GM23338 (cell line): ENCODE measurements around the gene PAM. TPM values are rescaled to one million over a fixed set of nuclear protein-coding genes. Genes with fewer than 3 reads are reported as not detected.

Experiments
- ATAC-seq: fragments of 200-7000 bp; cut with Tn5 transposase; 3 replicates; pipeline ENCODE4 v1.9.1; 2020
- DNase-seq: peaks from one replicate; pipeline ENCODE4 v3.0.0-alpha.2; 2015; ENCODE audit warnings: low spot score
- H2AFZ ChIP-seq: fragments of 200-600 bp; sonication (generic); 2 replicates; pipeline ENCODE4 v1.8.0; 2016; ENCODE audit warnings: antibody characterized with exemption, mild to moderate bottlenecking, moderate library complexity
- H3F3A ChIP-seq: fragments of 200-600 bp; sonication (generic); replicated peaks from 2 replicates; pipeline ENCODE4 v1.8.0; 2017; ENCODE audit warnings: antibody characterized with exemption, mixed run types, low read depth
- H3K27ac ChIP-seq: fragments of 200-600 bp; sonication (generic); 2 replicates; pipeline ENCODE4 v1.6.1; 2016; ENCODE audit warnings: low read depth
- H3K27me3 ChIP-seq: fragments of 200-600 bp; sonication (generic); 2 replicates; pipeline ENCODE4 v1.8.0; 2016; ENCODE audit warnings: mild to moderate bottlenecking, mixed run types, moderate library complexity; ENCODE audit not compliant: insufficient read depth
- H3K36me3 ChIP-seq: fragments of 200-600 bp; sonication (generic); 2 replicates; pipeline ENCODE4 v1.8.0; 2016; ENCODE audit warnings: mild to moderate bottlenecking; ENCODE audit not compliant: insufficient read depth
- H3K4me1 ChIP-seq: fragments of 200-600 bp; sonication (generic); 2 replicates; pipeline ENCODE4 v1.8.0; 2016; ENCODE audit warnings: mild to moderate bottlenecking, moderate library complexity; ENCODE audit not compliant: insufficient read depth
- H3K4me2 ChIP-seq: fragments of 200-600 bp; sonication (generic); 2 replicates; pipeline ENCODE4 v1.7.1; 2017; ENCODE audit warnings: mixed run types
- H3K4me3 ChIP-seq: fragments of 200-600 bp; sonication (generic); 2 replicates; pipeline ENCODE4 v1.6.1; 2016; ENCODE audit warnings: mixed run types
- H3K79me2 ChIP-seq: fragments of 200-600 bp; sonication (generic); replicated peaks from 2 replicates; pipeline ENCODE4 v1.8.0; 2017; ENCODE audit warnings: mild to moderate bottlenecking; ENCODE audit not compliant: insufficient read depth
- H3K9me2 ChIP-seq: fragments of 200-600 bp; sonication (generic); 2 replicates; pipeline ENCODE4 v1.8.0; 2017; ENCODE audit not compliant: insufficient read depth
- H4K20me1 ChIP-seq: fragments of 200-600 bp; sonication (generic); replicated peaks from 2 replicates; pipeline ENCODE4 v1.8.0; 2017; ENCODE audit warnings: mild to moderate bottlenecking; ENCODE audit not compliant: insufficient read depth
- H3K27ac Mint-ChIP-seq: 2 replicates; pipeline ENCODE4 v1.8.0; 2020; ENCODE audit warnings: inconsistent platforms, mild to moderate bottlenecking, moderate library complexity, mixed read lengths
- H3K27me3 Mint-ChIP-seq: 3 replicates; pipeline ENCODE4 v1.8.0; 2022; ENCODE audit warnings: low read depth, mild to moderate bottlenecking, moderate library complexity, mixed read lengths, inconsistent platforms; ENCODE audit not compliant: insufficient read depth, poor library complexity
- H3K36me3 Mint-ChIP-seq: 3 replicates; pipeline ENCODE4 v1.8.0; 2021; ENCODE audit warnings: low read depth, mild to moderate bottlenecking, inconsistent platforms, moderate library complexity, mixed read lengths
- H3K4me1 Mint-ChIP-seq: 3 replicates; pipeline ENCODE4 v1.8.0; 2020; ENCODE audit warnings: mild to moderate bottlenecking, inconsistent platforms, mixed read lengths
- H3K4me3 Mint-ChIP-seq: 3 replicates; pipeline ENCODE4 v1.8.0; 2021; ENCODE audit warnings: moderate library complexity, mild to moderate bottlenecking, inconsistent platforms, mixed read lengths
- H3K9me3 Mint-ChIP-seq: 3 replicates; pipeline ENCODE4 v1.8.0; 2020; ENCODE audit warnings: moderate library complexity, mild to moderate bottlenecking, inconsistent platforms, mixed read lengths
- CREB1 ChIP-seq: fragments of 250-450 bp; sonication (Bioruptor Pico); IDR thresholded peaks from 2 replicates; pipeline ENCODE4 v1.5.0; 2020; ENCODE audit warnings: low read depth, mild to moderate bottlenecking, moderate library complexity
- ETS1 ChIP-seq: IDR thresholded peaks from 2 replicates; pipeline ENCODE4 v1.6.1; 2016; ENCODE audit warnings: antibody characterized with exemption
- EZH2 ChIP-seq: fragments of 200-600 bp; sonication (generic); IDR thresholded peaks from one replicate; pipeline ENCODE4 v1.8.0; 2017; ENCODE audit warnings: antibody characterized with exemption, mild to moderate bottlenecking, low read depth; ENCODE audit not compliant: unreplicated experiment
- EZH2phosphoT487 ChIP-seq: fragments of 200-600 bp; sonication (generic); IDR thresholded peaks from one replicate; pipeline ENCODE4 v1.8.1; 2018; ENCODE audit warnings: antibody characterized with exemption; ENCODE audit not compliant: unreplicated experiment
- JUNB ChIP-seq: IDR thresholded peaks from one replicate; pipeline ENCODE4 v1.6.1; 2016; ENCODE audit warnings: antibody characterized with exemption; ENCODE audit not compliant: unreplicated experiment
- NANOG ChIP-seq: IDR thresholded peaks from 2 replicates; pipeline ENCODE4 v1.6.1; 2016; ENCODE audit warnings: antibody characterized with exemption, borderline replicate concordance
- POLR2AphosphoS5 ChIP-seq: IDR thresholded peaks from 2 replicates; pipeline ENCODE4 v1.6.1; 2016; ENCODE audit warnings: antibody characterized with exemption, low read depth
- STAT1 ChIP-seq: IDR thresholded peaks from one replicate; pipeline ENCODE4 v1.6.1; 2016; ENCODE audit warnings: antibody characterized with exemption; ENCODE audit not compliant: unreplicated experiment
- ZNF114 ChIP-seq: fragments of 250-450 bp; sonication (Bioruptor Pico); IDR thresholded peaks from 2 replicates; pipeline ENCODE4 v1.5.0; 2020; ENCODE audit warnings: mild to moderate bottlenecking, moderate library complexity
- ZNF331 ChIP-seq: fragments of 250-450 bp; sonication (Bioruptor Pico); IDR thresholded peaks from 2 replicates; pipeline ENCODE4 v1.5.0; 2020; ENCODE audit warnings: low read depth, mild to moderate bottlenecking, moderate library complexity
- polyA plus RNA-seq: library from polyadenylated mRNA; unstranded; fragments of >200 nt; fragmentation: Nextera tagmentation; extraction: Ambion mirVana; gene quantifications from 2 replicates; pipeline ENCODE4 v1.2.1, GENCODE V29; 2016
- total RNA-seq: library from RNA; depleted of rRNA; stranded (reverse); fragments of >200 nt; shearing (Covaris generic); gene quantifications from 2 replicates; pipeline ENCODE4 v1.2.3, GENCODE V29; 2014
- TF ChIP-seq, protein P1 (sequence below): IDR thresholded peaks from one replicate; pipeline ENCODE4 v1.6.1; 2018; ENCODE audit warnings: antibody characterized with exemption; ENCODE audit not compliant: unreplicated experiment
- TF ChIP-seq, protein P2 (sequence below), 2 experiments: fragments of 200-600 bp in 1 of 2; sonication (generic) in 1 of 2; conservative IDR thresholded peaks; 2 replicates each; pipeline versions ENCODE4 v1.5.1 to v1.6.1; 2016 to 2017; ENCODE audit warnings: antibody characterized with exemption in 2 of 2, low read depth in 2 of 2, mild to moderate bottlenecking in 2 of 2, moderate library complexity in 1 of 2
- TF ChIP-seq, protein P3 (sequence below): fragments of 250-450 bp; sonication (Bioruptor Pico); IDR thresholded peaks from 2 replicates; pipeline ENCODE4 v1.5.0; 2020; ENCODE audit warnings: mild to moderate bottlenecking, moderate library complexity

The PAM gene
- total and polyA plus RNA-seq, 2 experiments from 2014 or later, result 33.9 to 79.4 TPM

GRCh38 chr5:103059525-103059924 lies 304.4 kb downstream of the PAM start:
- H3K27me3 Mint-ChIP-seq, result no peaks in the 10 kb centered on the region
- Histone ChIP-seq H3K9me2 (peaks cover 4% of the 10 kb centered on the region; the same call in 1 of the 2 replicates), H3K4me2 (0 out of 2 replicates have a peak overlapping the region, but pooled peaks have one; percentile 56), H3F3A (no peaks in the 10 kb centered on the region), H3K79me2 (no peaks in the 10 kb centered on the region), H2AFZ (peak overlapping the region; percentile 60), H3K36me3 (no peaks in the 10 kb centered on the region), H3K27me3 (no peaks in the 10 kb centered on the region), H3K4me3 (no peak overlapping the region), H3K27ac (peak overlapping the region; percentile 16; the same call in 1 of the 2 replicates), H4K20me1 (no peaks in the 10 kb centered on the region), H3K4me1 (peaks cover 21% of the 10 kb centered on the region)
- ATAC-seq (no peak), DNase-seq (no peak)
- no peak for TF ChIP-seq STAT1
- TF ChIP-seq POLR2AphosphoS5, result no peak
- TF ChIP-seq, protein P1, sequence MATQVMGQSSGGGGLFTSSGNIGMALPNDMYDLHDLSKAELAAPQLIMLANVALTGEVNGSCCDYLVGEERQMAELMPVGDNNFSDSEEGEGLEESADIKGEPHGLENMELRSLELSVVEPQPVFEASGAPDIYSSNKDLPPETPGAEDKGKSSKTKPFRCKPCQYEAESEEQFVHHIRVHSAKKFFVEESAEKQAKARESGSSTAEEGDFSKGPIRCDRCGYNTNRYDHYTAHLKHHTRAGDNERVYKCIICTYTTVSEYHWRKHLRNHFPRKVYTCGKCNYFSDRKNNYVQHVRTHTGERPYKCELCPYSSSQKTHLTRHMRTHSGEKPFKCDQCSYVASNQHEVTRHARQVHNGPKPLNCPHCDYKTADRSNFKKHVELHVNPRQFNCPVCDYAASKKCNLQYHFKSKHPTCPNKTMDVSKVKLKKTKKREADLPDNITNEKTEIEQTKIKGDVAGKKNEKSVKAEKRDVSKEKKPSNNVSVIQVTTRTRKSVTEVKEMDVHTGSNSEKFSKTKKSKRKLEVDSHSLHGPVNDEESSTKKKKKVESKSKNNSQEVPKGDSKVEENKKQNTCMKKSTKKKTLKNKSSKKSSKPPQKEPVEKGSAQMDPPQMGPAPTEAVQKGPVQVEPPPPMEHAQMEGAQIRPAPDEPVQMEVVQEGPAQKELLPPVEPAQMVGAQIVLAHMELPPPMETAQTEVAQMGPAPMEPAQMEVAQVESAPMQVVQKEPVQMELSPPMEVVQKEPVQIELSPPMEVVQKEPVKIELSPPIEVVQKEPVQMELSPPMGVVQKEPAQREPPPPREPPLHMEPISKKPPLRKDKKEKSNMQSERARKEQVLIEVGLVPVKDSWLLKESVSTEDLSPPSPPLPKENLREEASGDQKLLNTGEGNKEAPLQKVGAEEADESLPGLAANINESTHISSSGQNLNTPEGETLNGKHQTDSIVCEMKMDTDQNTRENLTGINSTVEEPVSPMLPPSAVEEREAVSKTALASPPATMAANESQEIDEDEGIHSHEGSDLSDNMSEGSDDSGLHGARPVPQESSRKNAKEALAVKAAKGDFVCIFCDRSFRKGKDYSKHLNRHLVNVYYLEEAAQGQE, result no peak
- no peak for TF ChIP-seq EZH2
- no peak for TF ChIP-seq JUNB
- no peak for TF ChIP-seq NANOG
- TF ChIP-seq ETS1, result no peak
- no peak for TF ChIP-seq CREB1 (CRISPR knock-in tag)
- TF ChIP-seq, protein P2, sequence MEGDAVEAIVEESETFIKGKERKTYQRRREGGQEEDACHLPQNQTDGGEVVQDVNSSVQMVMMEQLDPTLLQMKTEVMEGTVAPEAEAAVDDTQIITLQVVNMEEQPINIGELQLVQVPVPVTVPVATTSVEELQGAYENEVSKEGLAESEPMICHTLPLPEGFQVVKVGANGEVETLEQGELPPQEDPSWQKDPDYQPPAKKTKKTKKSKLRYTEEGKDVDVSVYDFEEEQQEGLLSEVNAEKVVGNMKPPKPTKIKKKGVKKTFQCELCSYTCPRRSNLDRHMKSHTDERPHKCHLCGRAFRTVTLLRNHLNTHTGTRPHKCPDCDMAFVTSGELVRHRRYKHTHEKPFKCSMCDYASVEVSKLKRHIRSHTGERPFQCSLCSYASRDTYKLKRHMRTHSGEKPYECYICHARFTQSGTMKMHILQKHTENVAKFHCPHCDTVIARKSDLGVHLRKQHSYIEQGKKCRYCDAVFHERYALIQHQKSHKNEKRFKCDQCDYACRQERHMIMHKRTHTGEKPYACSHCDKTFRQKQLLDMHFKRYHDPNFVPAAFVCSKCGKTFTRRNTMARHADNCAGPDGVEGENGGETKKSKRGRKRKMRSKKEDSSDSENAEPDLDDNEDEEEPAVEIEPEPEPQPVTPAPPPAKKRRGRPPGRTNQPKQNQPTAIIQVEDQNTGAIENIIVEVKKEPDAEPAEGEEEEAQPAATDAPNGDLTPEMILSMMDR (conservative IDR thresholded peaks at IDR 0.05; ENCODE audit: low read depth in 2 of 2), result no peak
- TF ChIP-seq ZNF114, result no peak
- TF ChIP-seq, protein P3, sequence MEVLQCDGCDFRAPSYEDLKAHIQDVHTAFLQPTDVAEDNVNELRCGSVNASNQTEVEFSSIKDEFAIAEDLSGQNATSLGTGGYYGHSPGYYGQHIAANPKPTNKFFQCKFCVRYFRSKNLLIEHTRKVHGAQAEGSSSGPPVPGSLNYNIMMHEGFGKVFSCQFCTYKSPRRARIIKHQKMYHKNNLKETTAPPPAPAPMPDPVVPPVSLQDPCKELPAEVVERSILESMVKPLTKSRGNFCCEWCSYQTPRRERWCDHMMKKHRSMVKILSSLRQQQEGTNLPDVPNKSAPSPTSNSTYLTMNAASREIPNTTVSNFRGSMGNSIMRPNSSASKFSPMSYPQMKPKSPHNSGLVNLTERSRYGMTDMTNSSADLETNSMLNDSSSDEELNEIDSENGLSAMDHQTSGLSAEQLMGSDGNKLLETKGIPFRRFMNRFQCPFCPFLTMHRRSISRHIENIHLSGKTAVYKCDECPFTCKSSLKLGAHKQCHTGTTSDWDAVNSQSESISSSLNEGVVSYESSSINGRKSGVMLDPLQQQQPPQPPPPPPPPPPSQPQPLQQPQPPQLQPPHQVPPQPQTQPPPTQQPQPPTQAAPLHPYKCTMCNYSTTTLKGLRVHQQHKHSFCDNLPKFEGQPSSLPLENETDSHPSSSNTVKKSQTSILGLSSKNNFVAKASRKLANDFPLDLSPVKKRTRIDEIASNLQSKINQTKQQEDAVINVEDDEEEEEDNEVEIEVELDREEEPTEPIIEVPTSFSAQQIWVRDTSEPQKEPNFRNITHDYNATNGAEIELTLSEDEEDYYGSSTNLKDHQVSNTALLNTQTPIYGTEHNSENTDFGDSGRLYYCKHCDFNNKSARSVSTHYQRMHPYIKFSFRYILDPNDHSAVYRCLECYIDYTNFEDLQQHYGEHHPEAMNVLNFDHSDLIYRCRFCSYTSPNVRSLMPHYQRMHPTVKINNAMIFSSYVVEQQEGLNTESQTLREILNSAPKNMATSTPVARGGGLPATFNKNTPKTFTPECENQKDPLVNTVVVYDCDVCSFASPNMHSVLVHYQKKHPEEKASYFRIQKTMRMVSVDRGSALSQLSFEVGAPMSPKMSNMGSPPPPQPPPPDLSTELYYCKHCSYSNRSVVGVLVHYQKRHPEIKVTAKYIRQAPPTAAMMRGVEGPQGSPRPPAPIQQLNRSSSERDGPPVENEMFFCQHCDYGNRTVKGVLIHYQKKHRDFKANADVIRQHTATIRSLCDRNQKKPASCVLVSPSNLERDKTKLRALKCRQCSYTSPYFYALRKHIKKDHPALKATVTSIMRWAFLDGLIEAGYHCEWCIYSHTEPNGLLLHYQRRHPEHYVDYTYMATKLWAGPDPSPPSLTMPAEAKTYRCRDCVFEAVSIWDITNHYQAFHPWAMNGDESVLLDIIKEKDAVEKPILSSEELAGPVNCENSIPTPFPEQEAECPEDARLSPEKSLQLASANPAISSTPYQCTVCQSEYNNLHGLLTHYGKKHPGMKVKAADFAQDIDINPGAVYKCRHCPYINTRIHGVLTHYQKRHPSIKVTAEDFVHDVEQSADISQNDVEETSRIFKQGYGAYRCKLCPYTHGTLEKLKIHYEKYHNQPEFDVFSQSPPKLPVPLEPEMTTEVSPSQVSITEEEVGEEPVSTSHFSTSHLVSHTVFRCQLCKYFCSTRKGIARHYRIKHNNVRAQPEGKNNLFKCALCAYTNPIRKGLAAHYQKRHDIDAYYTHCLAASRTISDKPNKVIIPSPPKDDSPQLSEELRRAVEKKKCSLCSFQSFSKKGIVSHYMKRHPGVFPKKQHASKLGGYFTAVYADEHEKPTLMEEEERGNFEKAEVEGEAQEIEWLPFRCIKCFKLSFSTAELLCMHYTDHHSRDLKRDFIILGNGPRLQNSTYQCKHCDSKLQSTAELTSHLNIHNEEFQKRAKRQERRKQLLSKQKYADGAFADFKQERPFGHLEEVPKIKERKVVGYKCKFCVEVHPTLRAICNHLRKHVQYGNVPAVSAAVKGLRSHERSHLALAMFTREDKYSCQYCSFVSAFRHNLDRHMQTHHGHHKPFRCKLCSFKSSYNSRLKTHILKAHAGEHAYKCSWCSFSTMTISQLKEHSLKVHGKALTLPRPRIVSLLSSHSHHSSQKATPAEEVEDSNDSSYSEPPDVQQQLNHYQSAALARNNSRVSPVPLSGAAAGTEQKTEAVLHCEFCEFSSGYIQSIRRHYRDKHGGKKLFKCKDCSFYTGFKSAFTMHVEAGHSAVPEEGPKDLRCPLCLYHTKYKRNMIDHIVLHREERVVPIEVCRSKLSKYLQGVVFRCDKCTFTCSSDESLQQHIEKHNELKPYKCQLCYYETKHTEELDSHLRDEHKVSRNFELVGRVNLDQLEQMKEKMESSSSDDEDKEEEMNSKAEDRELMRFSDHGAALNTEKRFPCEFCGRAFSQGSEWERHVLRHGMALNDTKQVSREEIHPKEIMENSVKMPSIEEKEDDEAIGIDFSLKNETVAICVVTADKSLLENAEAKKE (CRISPR knock-in tag), result no peak
- no peak for TF ChIP-seq ZNF331 (CRISPR knock-in tag)
- TF ChIP-seq EZH2phosphoT487, result no peak
- H3K9me3 Mint-ChIP-seq, result peaks cover 10% of the 10 kb centered on the region
- peak overlapping the region; percentile 85 for H3K27ac Mint-ChIP-seq
- peaks cover 34% of the 10 kb centered on the region for H3K4me1 Mint-ChIP-seq
- no peak overlapping the region for H3K4me3 Mint-ChIP-seq
- peaks cover 3% of the 10 kb centered on the region; the same call in 2 of the 3 replicates for H3K36me3 Mint-ChIP-seq
